Measurements from ENCODE around the gene BTBD16. TPM values are rescaled to one million over a fixed set of nuclear protein-coding genes. Genes with fewer than 3 reads are reported as not detected.

Gene BTBD16
- total RNA-seq, 2 experiments from 2014 or later = 0.06 TPM; not detected in 1

DNA sequence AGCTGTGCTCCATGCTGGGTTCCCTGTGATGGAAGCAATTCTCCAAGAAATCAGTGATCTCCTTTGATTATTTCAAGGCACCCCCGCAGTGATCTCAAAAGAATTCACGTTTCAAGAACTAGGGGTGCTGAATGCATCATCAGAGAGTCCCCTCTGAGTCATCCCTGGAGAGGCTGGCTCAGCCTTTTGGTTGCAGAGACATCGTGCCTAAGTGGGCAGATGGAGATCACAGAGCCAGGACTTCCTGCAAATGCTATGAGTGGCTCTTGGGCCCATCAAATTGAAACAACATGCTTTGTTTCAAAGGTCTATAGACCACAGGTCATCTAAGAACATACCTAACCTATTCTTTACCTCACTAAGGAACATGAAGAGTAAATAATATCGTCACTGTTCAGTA lies 61.9 kb downstream of the BTBD16 start:
- intact Hi-C loops (cut with micrococcal nuclease; ENCODE audit: unreplicated experiment) = no loop called here
- POLR2A ChIA-PET = no interaction called here

DNA sequence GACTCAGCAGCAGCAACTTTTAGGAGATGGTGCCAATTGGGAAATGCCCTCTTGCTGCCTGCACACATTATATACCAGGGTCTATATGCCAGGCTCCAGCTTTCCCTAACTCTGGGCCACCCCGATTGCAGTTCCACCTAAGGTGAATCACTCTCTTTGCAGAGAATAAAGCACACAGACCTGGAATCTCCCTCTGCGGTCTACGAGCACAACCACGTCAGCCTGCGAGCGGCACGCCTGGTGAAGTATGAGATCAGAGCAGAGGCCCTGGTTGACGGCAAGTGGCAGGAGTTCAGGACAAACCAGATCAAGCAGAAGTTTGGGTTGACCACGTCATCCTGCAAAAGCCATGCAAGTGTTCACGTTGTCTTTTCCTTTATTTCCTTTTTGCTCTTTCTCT lies 65.2 kb downstream of the BTBD16 start:
- H3K4me2 ChIP-seq (ENCODE audit: low read length) = no peak overlapping the region
- CTCF ChIA-PET (ENCODE audit: unreplicated experiment) = no interaction called here

More for the DNA sequence above, 61.9 kb downstream of the BTBD16 start:
- Histone ChIP-seq H3K36me3 (ENCODE audit: insufficient read depth, low read length) (no peaks in the 10 kb centered on the region), H3K4me2 (ENCODE audit: low read length) (no peak overlapping the region), H3K79me2 (ENCODE audit: insufficient read depth, low read depth, low read length) (no peaks in the 10 kb centered on the region), H3K9me2 (ENCODE audit: insufficient read depth, low read length) (no peaks in the 10 kb centered on the region), H3K27ac (ENCODE audit: low read depth, low read length, poor library complexity, severe bottlenecking) (no peak overlapping the region), H3K4me3 (ENCODE audit: low read depth, low read length, poor library complexity, severe bottlenecking) (no peak overlapping the region), H3K4me1 (ENCODE audit: insufficient read depth, low read length, poor library complexity, severe bottlenecking) (peaks cover 5% of the 10 kb centered on the region), H2AFZ (ENCODE audit: low read length) (no peak overlapping the region), H3K9me3 (ENCODE audit: low read length) (no peaks in the 10 kb centered on the region), H4K20me1 (ENCODE audit: insufficient read depth, low read length) (no peaks in the 10 kb centered on the region)
- CTCF ChIA-PET (ENCODE audit: unreplicated experiment) = interaction anchor here (0.6 kb wide), 1 partner anchor 64 kb away, joined by 3 read pairs; no protein-coding TSS in a partner anchor
- no peak for DNase-seq (ENCODE audit: low spot score)
- TF ChIP-seq EZH2phosphoT487 (IDR thresholded peaks at IDR 0.05; ENCODE audit: borderline replicate concordance, low read depth, low read length) = no peak
- TF ChIP-seq, protein P1, sequence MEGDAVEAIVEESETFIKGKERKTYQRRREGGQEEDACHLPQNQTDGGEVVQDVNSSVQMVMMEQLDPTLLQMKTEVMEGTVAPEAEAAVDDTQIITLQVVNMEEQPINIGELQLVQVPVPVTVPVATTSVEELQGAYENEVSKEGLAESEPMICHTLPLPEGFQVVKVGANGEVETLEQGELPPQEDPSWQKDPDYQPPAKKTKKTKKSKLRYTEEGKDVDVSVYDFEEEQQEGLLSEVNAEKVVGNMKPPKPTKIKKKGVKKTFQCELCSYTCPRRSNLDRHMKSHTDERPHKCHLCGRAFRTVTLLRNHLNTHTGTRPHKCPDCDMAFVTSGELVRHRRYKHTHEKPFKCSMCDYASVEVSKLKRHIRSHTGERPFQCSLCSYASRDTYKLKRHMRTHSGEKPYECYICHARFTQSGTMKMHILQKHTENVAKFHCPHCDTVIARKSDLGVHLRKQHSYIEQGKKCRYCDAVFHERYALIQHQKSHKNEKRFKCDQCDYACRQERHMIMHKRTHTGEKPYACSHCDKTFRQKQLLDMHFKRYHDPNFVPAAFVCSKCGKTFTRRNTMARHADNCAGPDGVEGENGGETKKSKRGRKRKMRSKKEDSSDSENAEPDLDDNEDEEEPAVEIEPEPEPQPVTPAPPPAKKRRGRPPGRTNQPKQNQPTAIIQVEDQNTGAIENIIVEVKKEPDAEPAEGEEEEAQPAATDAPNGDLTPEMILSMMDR (conservative IDR thresholded peaks at IDR 0.05; ENCODE audit: low read length) = no peak
- no TSS peak for BruUV-seq (replicated peaks)

GRCh38 chr10:122336961-122337360 lies 65.9 kb downstream of the BTBD16 start:
- no TSS peak for BruUV-seq (replicated peaks)
- H3K79me2 ChIP-seq (ENCODE audit: insufficient read depth, low read depth, low read length) = no peaks in the 10 kb centered on the region
- H3K27ac ChIP-seq (ENCODE audit: low read depth, low read length, poor library complexity, severe bottlenecking) = no peak overlapping the region
- H2AFZ ChIP-seq (ENCODE audit: low read length) = no peak overlapping the region
- no peak overlapping the region for H3K4me3 ChIP-seq (ENCODE audit: low read depth, low read length, poor library complexity, severe bottlenecking)
- TF ChIP-seq, protein P1 (conservative IDR thresholded peaks at IDR 0.05; ENCODE audit: low read length) = no peak
- no peak for TF ChIP-seq EZH2phosphoT487 (IDR thresholded peaks at IDR 0.05; ENCODE audit: borderline replicate concordance, low read depth, low read length)
- intact Hi-C loops (cut with micrococcal nuclease; ENCODE audit: unreplicated experiment) = no loop called here
- no peaks in the 10 kb centered on the region for H3K36me3 ChIP-seq (ENCODE audit: insufficient read depth, low read length)
- no peaks in the 10 kb centered on the region for H3K9me3 ChIP-seq (ENCODE audit: low read length)
- POLR2A ChIA-PET = no interaction called here
- no peaks in the 10 kb centered on the region for H3K9me2 ChIP-seq (ENCODE audit: insufficient read depth, low read length)
- H3K4me2 ChIP-seq (ENCODE audit: low read length) = no peak overlapping the region
- H3K4me1 ChIP-seq (ENCODE audit: insufficient read depth, low read length, poor library complexity, severe bottlenecking) = no peaks in the 10 kb centered on the region
- no peak for DNase-seq (ENCODE audit: low spot score)
- CTCF ChIA-PET (ENCODE audit: unreplicated experiment) = no interaction called here
- no peaks in the 10 kb centered on the region for H4K20me1 ChIP-seq (ENCODE audit: insufficient read depth, low read length)

More for the DNA sequence above, 65.2 kb downstream of the BTBD16 start:
- Histone ChIP-seq H3K4me1 (ENCODE audit: insufficient read depth, low read length, poor library complexity, severe bottlenecking) (no peaks in the 10 kb centered on the region), H3K79me2 (ENCODE audit: insufficient read depth, low read depth, low read length) (no peaks in the 10 kb centered on the region), H3K9me2 (ENCODE audit: insufficient read depth, low read length) (no peaks in the 10 kb centered on the region), H4K20me1 (ENCODE audit: insufficient read depth, low read length) (no peaks in the 10 kb centered on the region), H3K9me3 (ENCODE audit: low read length) (no peaks in the 10 kb centered on the region), H3K36me3 (ENCODE audit: insufficient read depth, low read length) (no peaks in the 10 kb centered on the region), H2AFZ (ENCODE audit: low read length) (no peak overlapping the region), H3K27ac (ENCODE audit: low read depth, low read length, poor library complexity, severe bottlenecking) (no peak overlapping the region), H3K4me3 (ENCODE audit: low read depth, low read length, poor library complexity, severe bottlenecking) (no peak overlapping the region)
- DNase-seq (ENCODE audit: low spot score) = no peak
- intact Hi-C loops (cut with micrococcal nuclease; ENCODE audit: unreplicated experiment) = no loop called here
- BruUV-seq (replicated peaks) = no TSS peak
- POLR2A ChIA-PET = no interaction called here
- TF ChIP-seq, protein P1 (conservative IDR thresholded peaks at IDR 0.05; ENCODE audit: low read length) = no peak
- TF ChIP-seq EZH2phosphoT487 (IDR thresholded peaks at IDR 0.05; ENCODE audit: borderline replicate concordance, low read depth, low read length) = no peak
